GM19240 (cell line): ENCODE results near the gene ZBTB45.

ENCODE experiments used
- DNase-seq: peaks from one replicate; pipeline ENCODE4 v3.0.0; 2011; ENCODE audit warnings: low spot score; ENCODE audit not compliant: insufficient read length

The ZBTB45 gene

GRCh38 chr19:58519355-58520256, at the start of gene ZBTB45:
ZBTB45 (minus strand) TSS chr19:58519810; CDS start chr19:58517673, 2,137 bp downstream.
- DNase-seq: peak; percentile 75

- no peak for DNase-seq
Measured at GRCh38 chr19:58568453-58569130, 49.0 kb upstream of the ZBTB45 start.

GRCh38 chr19:58566989-58567388, 47.4 kb upstream of the ZBTB45 start:
- no peak for DNase-seq

- no peak for DNase-seq
Measured at GRCh38 chr19:58563823-58564222, 44.2 kb upstream of the ZBTB45 start.

GRCh38 chr19:58563034-58563573, 43.5 kb upstream of the ZBTB45 start:
- DNase-seq: no peak

GRCh38 chr19:58562122-58563033, 42.8 kb upstream of the ZBTB45 start:
- DNase-seq: no peak

GRCh38 chr19:58561373-58562121, 41.9 kb upstream of the ZBTB45 start:
- DNase-seq: no peak

GRCh38 chr19:58560921-58561320, 41.3 kb upstream of the ZBTB45 start:
- DNase-seq: no peak

- DNase-seq: no peak
Measured at GRCh38 chr19:58560007-58560887, 40.6 kb upstream of the ZBTB45 start.

GRCh38 chr19:58559275-58560006, 39.8 kb upstream of the ZBTB45 start:
- DNase-seq: peak; percentile 97

- peak; percentile 85 for DNase-seq
Measured at GRCh38 chr19:58558623-58559274, 39.1 kb upstream of the ZBTB45 start.

- DNase-seq: no peak
Measured at GRCh38 chr19:58558066-58558622, 38.5 kb upstream of the ZBTB45 start, which contains the start of gene UBE2M. UBE2M (minus strand) TSS chr19:58558611; CDS start chr19:58558381, 230 bp downstream.

- DNase-seq: no peak
Measured at GRCh38 chr19:58557221-58558065, 37.8 kb upstream of the ZBTB45 start.

- DNase-seq: no peak
Measured at GRCh38 chr19:58556622-58557220, 37.1 kb upstream of the ZBTB45 start.

GRCh38 chr19:58555920-58556621, 36.5 kb upstream of the ZBTB45 start:
- no peak for DNase-seq

- DNase-seq: no peak
Measured at GRCh38 chr19:58555369-58555885, 35.8 kb upstream of the ZBTB45 start.
